ENCODE measurements around the gene PKDCC. TPM values are rescaled to one million over a fixed set of nuclear protein-coding genes. Genes with fewer than 3 reads are reported as not detected.

The PKDCC gene
- total RNA-seq: 77.8 TPM
- 25.1 TPM for polyA plus RNA-seq
- long read RNA-seq, donor 1: 0 reads
- long read RNA-seq, donor 2, transcript PKDCC-201 (7 exons, 2,502 nt): major isoform, 47 of 57 reads
- long read RNA-seq, donor 2, partial matches to known transcripts: 6 of 57 reads
- long read RNA-seq, donor 2, other reads (novel, unspliced or antisense): 0 of 57 reads
- long read RNA-seq, donor 3, transcript PKDCC-201 (7 exons, 2,502 nt): major isoform, 18 of 21 reads
- long read RNA-seq, donor 3, partial matches to known transcripts: 0 of 21 reads
- long read RNA-seq, donor 3, other reads (novel, unspliced or antisense): 0 of 21 reads
- long read RNA-seq, donor 4, transcript PKDCC-201 (7 exons, 2,502 nt): major isoform, 9 of 12 reads
- long read RNA-seq, donor 4, partial matches to known transcripts: 0 of 12 reads
- long read RNA-seq, donor 4, other reads (novel, unspliced or antisense): 0 of 12 reads
- long read RNA-seq, donor 5, transcript PKDCC-201 (7 exons, 2,502 nt): major isoform, 28 of 47 reads
- long read RNA-seq, donor 5, partial matches to known transcripts: 13 of 47 reads
- long read RNA-seq, donor 5, other reads (novel, unspliced or antisense): 0 of 47 reads
- long read RNA-seq, donor 6, transcript PKDCC-201 (7 exons, 2,502 nt): major isoform, 22 of 35 reads
- long read RNA-seq, donor 6, partial matches to known transcripts: 10 of 35 reads
- long read RNA-seq, donor 6, other reads (novel, unspliced or antisense): 0 of 35 reads
- long read RNA-seq, donor 7, partial matches to known transcripts: 17 of 21 reads
- long read RNA-seq, donor 7, other reads (novel, unspliced or antisense): 0 of 21 reads
- long read RNA-seq, donor 8, transcript PKDCC-201 (7 exons, 2,502 nt): major isoform, 5 of 14 reads
- long read RNA-seq, donor 8, partial matches to known transcripts: 5 of 14 reads
- long read RNA-seq, donor 8, other reads (novel, unspliced or antisense): 0 of 14 reads
- long read RNA-seq, donor 9, transcript PKDCC-201 (7 exons, 2,502 nt): major isoform, 6 of 12 reads
- long read RNA-seq, donor 9, partial matches to known transcripts: 5 of 12 reads
- long read RNA-seq, donor 9, other reads (novel, unspliced or antisense): 0 of 12 reads
- long read RNA-seq, donor 10, transcript PKDCC-201 (7 exons, 2,502 nt): major isoform, 15 of 20 reads
- long read RNA-seq, donor 10, partial matches to known transcripts: 0 of 20 reads
- long read RNA-seq, donor 10, other reads (novel, unspliced or antisense): 0 of 20 reads

- peaks cover 0 to 5% of the 10 kb centered on the region in 2 donors for H3K4me1 ChIP-seq (ENCODE audit: control insufficient read depth in 2 of 2, insufficient read depth in 2 of 2, low read length in 2 of 2)
- 1% methylated on average over 106 of the region's 111 CpGs for WGBS
- H3K9me3 ChIP-seq (ENCODE audit: control insufficient read depth in 2 of 2, insufficient read depth in 1 of 2, low read length in 1 of 2): no peaks in the 10 kb centered on the region
- H3K27me3 ChIP-seq (ENCODE audit: control insufficient read depth in 2 of 2, insufficient read depth in 1 of 2, low read length in 1 of 2): peaks cover 55 to 82% of the 10 kb centered on the region in 2 donors
- DNase-seq (ENCODE audit: low read depth in 6 of 9, low spot score in 9 of 9): peak in 2 of 9 donors; percentile 13 to 37
- H3K36me3 ChIP-seq (ENCODE audit: control insufficient read depth in 2 of 2, insufficient read depth in 2 of 2, low read length in 1 of 2): no peaks in the 10 kb centered on the region
- H3K4me3 ChIP-seq (ENCODE audit: low read length in 2 of 2): peak within 1 kb of the TSS; percentile 45 to 62
- peak within 1 kb of the TSS; percentile 61 to 69 for H3K27ac ChIP-seq (ENCODE audit: low read depth in 1 of 2, low read length in 1 of 2)
Observed at GRCh38 chr2:42047488-42048298, at the start of gene PKDCC. Gene PKDCC (plus strand): TSS chr2:42048021. CDS start chr2:42048200, 179 bp downstream.

GRCh38 chr2:41998186-41999127 lies 49.4 kb upstream of the PKDCC start:
- H3K27me3 ChIP-seq (ENCODE audit: control insufficient read depth in 2 of 2, insufficient read depth in 1 of 2, low read length in 1 of 2): no peaks in the 10 kb centered on the region
- H3K4me3 ChIP-seq (ENCODE audit: low read length in 2 of 2): no peak overlapping the region
- H3K4me1 ChIP-seq (ENCODE audit: control insufficient read depth in 2 of 2, insufficient read depth in 2 of 2, low read length in 2 of 2): no peaks in the 10 kb centered on the region
- H3K9me3 ChIP-seq (ENCODE audit: control insufficient read depth in 2 of 2, insufficient read depth in 1 of 2, low read length in 1 of 2): no peaks in the 10 kb centered on the region
- 87% methylated on average over 15 of the region's 15 CpGs for WGBS
- H3K36me3 ChIP-seq (ENCODE audit: control insufficient read depth in 2 of 2, insufficient read depth in 2 of 2, low read length in 1 of 2): no peaks in the 10 kb centered on the region
- no peak for DNase-seq (ENCODE audit: low read depth in 6 of 9, low spot score in 9 of 9)
- peak overlapping the region in 1 of 2 donors; percentile 23 for H3K27ac ChIP-seq (ENCODE audit: low read depth in 1 of 2, low read length in 1 of 2)

- Histone ChIP-seq H3K27ac (ENCODE audit: low read depth in 1 of 2, low read length in 1 of 2) (no peak overlapping the region), H3K9me3 (ENCODE audit: control insufficient read depth in 2 of 2, insufficient read depth in 1 of 2, low read length in 1 of 2) (peaks cover 0 to 5% of the 10 kb centered on the region in 2 donors), H3K4me1 (ENCODE audit: control insufficient read depth in 2 of 2, insufficient read depth in 2 of 2, low read length in 2 of 2) (no peaks in the 10 kb centered on the region), H3K4me3 (ENCODE audit: low read length in 2 of 2) (no peak overlapping the region), H3K27me3 (ENCODE audit: control insufficient read depth in 2 of 2, insufficient read depth in 1 of 2, low read length in 1 of 2) (no peaks in the 10 kb centered on the region), H3K36me3 (ENCODE audit: control insufficient read depth in 2 of 2, insufficient read depth in 2 of 2, low read length in 1 of 2) (no peaks in the 10 kb centered on the region)
- WGBS: 98% methylated on average over 1 of the region's 1 CpG
- DNase-seq (ENCODE audit: low read depth in 6 of 9, low spot score in 9 of 9): no peak
Observed at GRCh38 chr2:41999128-41999480, 48.7 kb upstream of the PKDCC start.

GRCh38 chr2:41999592-42000281 lies 48.1 kb upstream of the PKDCC start:
- Histone ChIP-seq H3K27ac (ENCODE audit: low read depth in 1 of 2, low read length in 1 of 2) (no peak overlapping the region), H3K4me3 (ENCODE audit: low read length in 2 of 2) (no peak overlapping the region), H3K36me3 (ENCODE audit: control insufficient read depth in 2 of 2, insufficient read depth in 2 of 2, low read length in 1 of 2) (no peaks in the 10 kb centered on the region), H3K27me3 (ENCODE audit: control insufficient read depth in 2 of 2, insufficient read depth in 1 of 2, low read length in 1 of 2) (no peaks in the 10 kb centered on the region), H3K9me3 (ENCODE audit: control insufficient read depth in 2 of 2, insufficient read depth in 1 of 2, low read length in 1 of 2) (peaks cover 0 to 5% of the 10 kb centered on the region in 2 donors), H3K4me1 (ENCODE audit: control insufficient read depth in 2 of 2, insufficient read depth in 2 of 2, low read length in 2 of 2) (no peaks in the 10 kb centered on the region)
- WGBS: 92% methylated on average over 9 of the region's 9 CpGs
- no peak for DNase-seq (ENCODE audit: low read depth in 6 of 9, low spot score in 9 of 9)

GRCh38 chr2:42001711-42002201 lies 46.1 kb upstream of the PKDCC start:
- DNase-seq (ENCODE audit: low read depth in 6 of 9, low spot score in 9 of 9): no peak
- WGBS: 91% methylated on average over 21 of the region's 21 CpGs
- Histone ChIP-seq H3K4me1 (ENCODE audit: control insufficient read depth in 2 of 2, insufficient read depth in 2 of 2, low read length in 2 of 2) (no peaks in the 10 kb centered on the region), H3K36me3 (ENCODE audit: control insufficient read depth in 2 of 2, insufficient read depth in 2 of 2, low read length in 1 of 2) (no peaks in the 10 kb centered on the region), H3K27me3 (ENCODE audit: control insufficient read depth in 2 of 2, insufficient read depth in 1 of 2, low read length in 1 of 2) (no peaks in the 10 kb centered on the region), H3K4me3 (ENCODE audit: low read length in 2 of 2) (no peak overlapping the region), H3K27ac (ENCODE audit: low read depth in 1 of 2, low read length in 1 of 2) (no peak overlapping the region), H3K9me3 (ENCODE audit: control insufficient read depth in 2 of 2, insufficient read depth in 1 of 2, low read length in 1 of 2) (peaks cover 0 to 5% of the 10 kb centered on the region in 2 donors)

GRCh38 chr2:42007551-42007950 lies 40.3 kb upstream of the PKDCC start:
- Histone ChIP-seq H3K27me3 (ENCODE audit: control insufficient read depth in 2 of 2, insufficient read depth in 1 of 2, low read length in 1 of 2) (no peaks in the 10 kb centered on the region), H3K9me3 (ENCODE audit: control insufficient read depth in 2 of 2, insufficient read depth in 1 of 2, low read length in 1 of 2) (peaks cover 0 to 5% of the 10 kb centered on the region in 2 donors), H3K36me3 (ENCODE audit: control insufficient read depth in 2 of 2, insufficient read depth in 2 of 2, low read length in 1 of 2) (no peaks in the 10 kb centered on the region), H3K27ac (ENCODE audit: low read depth in 1 of 2, low read length in 1 of 2) (no peak overlapping the region), H3K4me3 (ENCODE audit: low read length in 2 of 2) (no peak overlapping the region), H3K4me1 (ENCODE audit: control insufficient read depth in 2 of 2, insufficient read depth in 2 of 2, low read length in 2 of 2) (peaks cover 0 to 7% of the 10 kb centered on the region in 2 donors)
- no peak for DNase-seq (ENCODE audit: low read depth in 6 of 9, low spot score in 9 of 9)
- WGBS: 98% methylated on average over 7 of the region's 7 CpGs

GRCh38 chr2:42008241-42008921 lies 39.4 kb upstream of the PKDCC start:
- no peak overlapping the region for H3K4me3 ChIP-seq (ENCODE audit: low read length in 2 of 2)
- WGBS: 86% methylated on average over 10 of the region's 10 CpGs
- peaks cover 0 to 7% of the 10 kb centered on the region in 2 donors for H3K4me1 ChIP-seq (ENCODE audit: control insufficient read depth in 2 of 2, insufficient read depth in 2 of 2, low read length in 2 of 2)
- no peak overlapping the region for H3K27ac ChIP-seq (ENCODE audit: low read depth in 1 of 2, low read length in 1 of 2)
- no peak for DNase-seq (ENCODE audit: low read depth in 6 of 9, low spot score in 9 of 9)
- H3K36me3 ChIP-seq (ENCODE audit: control insufficient read depth in 2 of 2, insufficient read depth in 2 of 2, low read length in 1 of 2): no peaks in the 10 kb centered on the region
- peaks cover 0 to 5% of the 10 kb centered on the region in 2 donors for H3K9me3 ChIP-seq (ENCODE audit: control insufficient read depth in 2 of 2, insufficient read depth in 1 of 2, low read length in 1 of 2)
- H3K27me3 ChIP-seq (ENCODE audit: control insufficient read depth in 2 of 2, insufficient read depth in 1 of 2, low read length in 1 of 2): no peaks in the 10 kb centered on the region

All from thymus (tissue), 14 donors.